Endothelial cell of umbilical vein (primary cell): ENCODE measurements around the gene ZKSCAN3.

Source experiments
- JUN ChIP-seq: IDR thresholded peaks from 2 replicates; pipeline ENCODE4 v1.6.1; 2011; ENCODE audit warnings: borderline replicate concordance, low read depth; ENCODE audit not compliant: insufficient read length, insufficient read depth
- POLR2A ChIP-seq: IDR thresholded peaks from 2 replicates; pipeline ENCODE4 v1.6.1; 2012; ENCODE audit warnings: low read depth, mild to moderate bottlenecking, control low read depth, low read length
- TF ChIP-seq, protein P1 (sequence below), 2 donors: IDR thresholded peaks; 1 replicate in 1 of 2; 2 replicates in 1 of 2; pipeline ENCODE4 v1.5.1; 2011; ENCODE audit warnings: low read length in 2 of 2, mild to moderate bottlenecking in 2 of 2, moderate library complexity in 2 of 2, control low read depth in 1 of 2, inconsistent platforms in 1 of 2, low read depth in 1 of 2; ENCODE audit not compliant: insufficient read depth in 1 of 2; ENCODE audit errors: extremely low read depth in 1 of 2

DNA sequence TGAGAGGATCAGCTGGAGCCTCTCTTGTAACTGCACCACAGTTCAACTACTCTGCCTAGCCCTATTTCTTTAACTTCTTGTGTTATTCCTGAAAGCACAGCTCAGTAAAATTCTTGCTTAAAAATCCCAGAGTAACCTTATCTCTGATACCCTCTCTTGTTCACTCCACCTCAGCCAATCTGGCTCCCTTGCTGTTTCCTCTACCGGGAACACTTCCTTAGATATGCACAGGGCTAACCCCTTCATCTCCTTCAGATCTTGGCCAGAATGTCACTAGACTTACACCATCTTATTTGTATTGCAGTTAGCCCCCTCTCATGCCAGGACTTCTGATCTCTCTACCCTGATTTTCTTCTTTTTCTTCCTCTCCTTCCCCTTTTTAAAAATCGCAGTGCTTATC lies 2.6 kb upstream of the ZKSCAN3 start:
- TF ChIP-seq, protein P1, sequence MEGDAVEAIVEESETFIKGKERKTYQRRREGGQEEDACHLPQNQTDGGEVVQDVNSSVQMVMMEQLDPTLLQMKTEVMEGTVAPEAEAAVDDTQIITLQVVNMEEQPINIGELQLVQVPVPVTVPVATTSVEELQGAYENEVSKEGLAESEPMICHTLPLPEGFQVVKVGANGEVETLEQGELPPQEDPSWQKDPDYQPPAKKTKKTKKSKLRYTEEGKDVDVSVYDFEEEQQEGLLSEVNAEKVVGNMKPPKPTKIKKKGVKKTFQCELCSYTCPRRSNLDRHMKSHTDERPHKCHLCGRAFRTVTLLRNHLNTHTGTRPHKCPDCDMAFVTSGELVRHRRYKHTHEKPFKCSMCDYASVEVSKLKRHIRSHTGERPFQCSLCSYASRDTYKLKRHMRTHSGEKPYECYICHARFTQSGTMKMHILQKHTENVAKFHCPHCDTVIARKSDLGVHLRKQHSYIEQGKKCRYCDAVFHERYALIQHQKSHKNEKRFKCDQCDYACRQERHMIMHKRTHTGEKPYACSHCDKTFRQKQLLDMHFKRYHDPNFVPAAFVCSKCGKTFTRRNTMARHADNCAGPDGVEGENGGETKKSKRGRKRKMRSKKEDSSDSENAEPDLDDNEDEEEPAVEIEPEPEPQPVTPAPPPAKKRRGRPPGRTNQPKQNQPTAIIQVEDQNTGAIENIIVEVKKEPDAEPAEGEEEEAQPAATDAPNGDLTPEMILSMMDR (IDR thresholded peaks at IDR 0.05; ENCODE audit: extremely low read depth in 1 of 2, insufficient read depth in 1 of 2, low read depth in 1 of 2, low read length in 2 of 2): no peak
- TF ChIP-seq POLR2A: no peak
- TF ChIP-seq JUN: no peak
